A673 (cell line): ENCODE results near the gene RASA3. TPM values are rescaled to one million over a fixed set of nuclear protein-coding genes. Genes with fewer than 3 reads are reported as not detected.
A peak's percentile ranks its signal among the peaks of the same experiment; 100 is the strongest.

ENCODE experiments used
- BruUV-seq: library from RNA; stranded (reverse); fragments of 400-500 nt; replicated peaks from 2 replicates; lab custom pipeline; 2021; lab: Mats Ljungman, UMichigan
- CTCF ChIA-PET: fragments of 300-600 bp; sonication (Branson Sonifier 250); formaldehyde crosslinking; loops from one replicate; lab custom pipeline; 2022; ENCODE audit warnings: antibody characterized with exemption; lab: Charles Lee
- POLR2A ChIA-PET: fragments of 300-600 bp; sonication (Branson Sonifier 250); formaldehyde crosslinking; loops from one replicate; lab custom pipeline; 2022; ENCODE audit warnings: antibody characterized with exemption; ENCODE audit not compliant: low non-redundant PET; lab: Charles Lee
- DNase-seq: peaks from one replicate; pipeline ENCODE4 v3.0.0-alpha.2; 2015; ENCODE audit warnings: low spot score
- H3K27ac ChIP-seq: fragments of 200-600 bp; sonication (generic); 2 replicates; pipeline ENCODE4 v1.5.1; 2016; ENCODE audit warnings: mixed run types, low read depth, mild to moderate bottlenecking, mixed read lengths, antibody characterized with exemption, low read length; ENCODE audit not compliant: poor library complexity, severe bottlenecking
- H3K27me3 ChIP-seq: fragments of 200-600 bp; sonication (generic); replicated peaks from 2 replicates; pipeline ENCODE4 v1.6.1; 2017; ENCODE audit warnings: mixed run types, low read depth, mild to moderate bottlenecking, mixed read lengths, antibody characterized with exemption, low read length; ENCODE audit not compliant: insufficient read depth, poor library complexity
- H3K36me3 ChIP-seq: fragments of 200-600 bp; sonication (generic); 2 replicates; pipeline ENCODE4 v1.6.1; 2016; ENCODE audit warnings: mixed run types, mild to moderate bottlenecking, mixed read lengths, antibody characterized with exemption, low read length; ENCODE audit not compliant: insufficient read depth, poor library complexity, severe bottlenecking
- H3K4me1 ChIP-seq: fragments of 200-600 bp; sonication (generic); 2 replicates; pipeline ENCODE4 v1.6.1; 2017; ENCODE audit warnings: mixed run types, mild to moderate bottlenecking, mixed read lengths, antibody characterized with exemption, low read length; ENCODE audit not compliant: insufficient read depth, poor library complexity, severe bottlenecking
- H3K4me3 ChIP-seq: fragments of 200-600 bp; sonication (generic); 2 replicates; pipeline ENCODE4 v1.5.1; 2016; ENCODE audit warnings: low read depth, mixed run types, mild to moderate bottlenecking, mixed read lengths, low read length; ENCODE audit not compliant: poor library complexity, severe bottlenecking
- H3K9me3 ChIP-seq: fragments of 200-600 bp; sonication (generic); 2 replicates; pipeline ENCODE4 v1.6.1; 2016; ENCODE audit warnings: mixed run types, low read depth, mild to moderate bottlenecking, mixed read lengths, antibody characterized with exemption, low read length; ENCODE audit not compliant: poor library complexity, severe bottlenecking
- EZH2 ChIP-seq: fragments of 200-600 bp; sonication (generic); IDR thresholded peaks from 2 replicates; pipeline ENCODE4 v1.6.1; 2017; ENCODE audit warnings: borderline replicate concordance, low read depth, mild to moderate bottlenecking, mixed read lengths, antibody characterized with exemption, low read length; ENCODE audit not compliant: poor library complexity, severe bottlenecking
- intact Hi-C: fragments of 100-400 bp; cut with micrococcal nuclease; formaldehyde crosslinking; loops from one replicate; pipeline ENCODE4 v1.10.0; 2022; ENCODE audit not compliant: unreplicated experiment
- total RNA-seq: library from RNA; stranded (reverse); gene quantifications from 2 replicates; pipeline ENCODE4 v1.2.3, GENCODE V29; 2021
- TF ChIP-seq, protein P1 (sequence below): fragments of 300-800, 200-600 bp; sonication (generic); conservative IDR thresholded peaks from 2 replicates; pipeline ENCODE4 v1.5.1; 2017; ENCODE audit warnings: low read depth, mild to moderate bottlenecking, antibody characterized with exemption, low read length, moderate library complexity, mixed read lengths

Gene RASA3
- total RNA-seq, 1 experiment from 2014 or later: 22.1 TPM

DNA sequence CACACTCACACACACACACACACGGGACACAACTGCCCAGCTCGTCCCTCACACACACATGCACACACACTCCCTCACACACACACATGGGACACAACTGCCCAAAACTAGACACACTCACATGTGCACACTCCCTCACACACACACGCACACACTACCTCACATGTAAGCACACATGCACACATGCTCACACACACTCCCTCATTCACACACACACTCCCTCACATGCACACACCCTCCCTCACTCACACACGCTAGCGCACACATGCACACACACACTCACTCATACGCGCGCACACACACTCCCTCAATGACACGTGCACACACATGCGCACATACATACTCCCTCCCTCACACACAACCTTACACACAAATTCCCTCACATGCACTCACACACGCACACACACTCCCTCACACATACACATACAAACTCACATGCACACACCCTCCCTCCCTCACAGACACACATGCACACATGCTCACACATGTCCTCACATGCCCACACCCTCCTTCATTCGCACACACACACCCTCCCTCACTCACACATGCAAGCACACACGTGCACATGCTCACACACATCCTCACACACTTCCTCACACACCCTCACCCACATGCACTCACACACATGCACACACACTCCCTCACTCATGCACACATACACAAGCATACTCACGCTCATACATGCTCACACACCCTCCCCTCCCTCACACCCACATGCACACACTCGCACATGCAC lies 9.0 kb upstream of the RASA3 start:
- no peak overlapping the region for H3K4me3 ChIP-seq
- peaks cover 4% of the 10 kb centered on the region for H3K4me1 ChIP-seq
- BruUV-seq: no TSS peak
- no peak for TF ChIP-seq EZH2
- TF ChIP-seq, protein P1, sequence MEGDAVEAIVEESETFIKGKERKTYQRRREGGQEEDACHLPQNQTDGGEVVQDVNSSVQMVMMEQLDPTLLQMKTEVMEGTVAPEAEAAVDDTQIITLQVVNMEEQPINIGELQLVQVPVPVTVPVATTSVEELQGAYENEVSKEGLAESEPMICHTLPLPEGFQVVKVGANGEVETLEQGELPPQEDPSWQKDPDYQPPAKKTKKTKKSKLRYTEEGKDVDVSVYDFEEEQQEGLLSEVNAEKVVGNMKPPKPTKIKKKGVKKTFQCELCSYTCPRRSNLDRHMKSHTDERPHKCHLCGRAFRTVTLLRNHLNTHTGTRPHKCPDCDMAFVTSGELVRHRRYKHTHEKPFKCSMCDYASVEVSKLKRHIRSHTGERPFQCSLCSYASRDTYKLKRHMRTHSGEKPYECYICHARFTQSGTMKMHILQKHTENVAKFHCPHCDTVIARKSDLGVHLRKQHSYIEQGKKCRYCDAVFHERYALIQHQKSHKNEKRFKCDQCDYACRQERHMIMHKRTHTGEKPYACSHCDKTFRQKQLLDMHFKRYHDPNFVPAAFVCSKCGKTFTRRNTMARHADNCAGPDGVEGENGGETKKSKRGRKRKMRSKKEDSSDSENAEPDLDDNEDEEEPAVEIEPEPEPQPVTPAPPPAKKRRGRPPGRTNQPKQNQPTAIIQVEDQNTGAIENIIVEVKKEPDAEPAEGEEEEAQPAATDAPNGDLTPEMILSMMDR: no peak
- H3K27me3 ChIP-seq: no peaks in the 10 kb centered on the region
- POLR2A ChIA-PET: no interaction called here
- no peaks in the 10 kb centered on the region for H3K36me3 ChIP-seq
- no peak for DNase-seq
- CTCF ChIA-PET: no interaction called here
- intact Hi-C loops: no loop called here
- H3K9me3 ChIP-seq: no peaks in the 10 kb centered on the region
- H3K27ac ChIP-seq: no peak overlapping the region

DNA sequence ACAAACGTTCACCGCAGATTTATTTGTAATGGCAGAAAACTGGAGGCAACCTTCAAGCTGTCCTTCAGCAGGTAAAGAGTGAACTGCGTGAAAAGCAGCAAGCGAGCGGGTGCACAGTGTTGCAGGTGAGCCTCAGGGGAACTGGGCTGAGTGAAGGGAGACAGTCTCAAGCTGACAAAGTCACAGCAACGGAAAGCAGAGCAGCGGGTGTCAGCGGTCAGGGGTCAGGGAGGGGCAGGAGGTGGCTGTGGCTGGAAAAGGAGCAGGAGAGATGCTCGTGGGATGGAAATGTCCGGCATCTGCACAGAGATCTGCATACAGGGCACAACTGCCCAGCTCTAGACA lies 8.5 kb upstream of the RASA3 start:
- H3K36me3 ChIP-seq: no peaks in the 10 kb centered on the region
- no peak for DNase-seq
- intact Hi-C loops: no loop called here
- ChIA-PET POLR2A (no interaction called here), CTCF (no interaction called here)
- H3K27me3 ChIP-seq: no peaks in the 10 kb centered on the region
- TF ChIP-seq, protein P1: no peak
- TF ChIP-seq EZH2: no peak
- peaks cover 4% of the 10 kb centered on the region for H3K4me1 ChIP-seq
- no peaks in the 10 kb centered on the region for H3K9me3 ChIP-seq
- no TSS peak for BruUV-seq
- no peak overlapping the region for H3K27ac ChIP-seq
- H3K4me3 ChIP-seq: no peak overlapping the region

DNA sequence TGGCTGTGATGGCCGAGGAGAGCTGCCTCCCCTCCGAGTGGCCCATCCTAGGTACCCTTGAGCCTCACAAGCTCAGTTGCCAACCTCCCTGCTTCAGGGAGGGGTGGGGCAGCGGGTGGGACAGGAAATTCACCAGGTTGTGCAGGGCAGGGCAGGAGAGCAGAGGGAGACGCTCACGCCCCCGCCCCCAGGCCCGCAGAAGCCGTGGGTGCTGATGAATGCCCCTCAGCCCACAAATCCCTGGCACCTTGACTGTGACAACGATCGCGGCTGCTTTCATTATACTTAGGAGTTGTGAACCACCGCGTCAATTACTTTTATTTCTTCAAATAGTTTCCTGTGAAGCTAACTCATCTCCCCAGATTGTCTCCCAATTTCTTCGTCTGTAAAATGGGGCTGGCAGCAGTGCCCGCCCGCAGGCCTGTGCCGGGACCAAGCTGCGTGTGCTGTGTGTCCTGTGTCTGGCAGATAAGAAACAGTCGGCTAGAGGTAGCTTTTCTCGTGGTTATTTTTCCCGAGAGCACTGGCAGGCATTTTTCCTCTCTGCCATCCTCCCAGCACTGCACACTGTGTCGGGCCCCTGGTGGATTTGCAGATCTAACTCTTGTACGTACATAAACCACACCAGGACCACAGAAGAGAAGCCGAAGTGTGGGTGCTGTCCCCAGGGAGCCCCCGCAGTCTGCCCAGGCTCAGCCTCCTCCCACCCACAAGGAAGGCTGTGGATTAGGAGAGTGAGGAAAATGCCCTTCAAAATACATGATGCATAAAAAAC lies 7.9 kb upstream of the RASA3 start:
- no TSS peak for BruUV-seq
- no peak overlapping the region for H3K27ac ChIP-seq
- H3K27me3 ChIP-seq: no peaks in the 10 kb centered on the region
- peaks cover 4% of the 10 kb centered on the region for H3K4me1 ChIP-seq
- ChIA-PET POLR2A (no interaction called here), CTCF (interaction anchor here (0.6 kb wide), 1 partner anchor 51 kb away, joined by 4 read pairs; no protein-coding TSS in a partner anchor)
- intact Hi-C loops: no loop called here
- peak overlapping the region; percentile 33 for H3K4me3 ChIP-seq
- H3K36me3 ChIP-seq: no peaks in the 10 kb centered on the region
- no peaks in the 10 kb centered on the region for H3K9me3 ChIP-seq
- TF ChIP-seq, protein P1: no peak
- no peak for TF ChIP-seq EZH2
- no peak for DNase-seq
